Activated T-helper 1 cell treated with anti-CD3 and anti-CD28 coated beads, Interleukin-12 subunit alpha, Interleukin-12 subunit beta, Interleukin-2, Interleukin-4 antibody, amounts not matched to agents 30 ng/mL and 10 ng/mL and 1 ng/mL, durations not matched to agents 14 hours and 24 hours and 36 hours (primary cell): ENCODE data around the gene ATP9B. TPM values are rescaled to one million over a fixed set of nuclear protein-coding genes. Genes with fewer than 3 reads are reported as not detected.
"Not testable (repeated sequence)": the region's sequence is repeated elsewhere in the genome, so short reads cannot be mapped to it uniquely, and the experiment has no call there.

Source experiments
- DNase-seq: peaks from one replicate; pipeline ENCODE4 v3.0.0; 2021; ENCODE audit warnings: low spot score
- H3K27ac Mint-ChIP-seq: one replicate; pipeline ENCODE4 v1.8.0; 2021; ENCODE audit warnings: mild to moderate bottlenecking, mixed read lengths
- H3K27me3 Mint-ChIP-seq: one replicate; pipeline ENCODE4 v1.8.0; 2022; ENCODE audit warnings: mild to moderate bottlenecking, moderate library complexity, mixed read lengths; ENCODE audit not compliant: insufficient read depth
- H3K36me3 Mint-ChIP-seq: one replicate; pipeline ENCODE4 v1.8.0; 2021; ENCODE audit warnings: low read depth, mixed read lengths
- H3K4me1 Mint-ChIP-seq: one replicate; pipeline ENCODE4 v1.8.0; 2021; ENCODE audit warnings: low read depth, mixed read lengths
- H3K4me3 Mint-ChIP-seq: one replicate; pipeline ENCODE4 v1.8.0; 2021; ENCODE audit warnings: mild to moderate bottlenecking, moderate library complexity, mixed read lengths
- H3K9me3 Mint-ChIP-seq: one replicate; pipeline ENCODE4 v1.8.0; 2021; ENCODE audit warnings: mixed read lengths
- intact Hi-C: fragments of 100-400 bp; cut with micrococcal nuclease; formaldehyde crosslinking; loops from one replicate; pipeline ENCODE4 v1.15.1; 2024
- total RNA-seq: library from RNA; stranded (reverse); gene quantifications from 2 replicates; pipeline ENCODE4 v1.2.3, GENCODE V29; 2022

The ATP9B gene
- total RNA-seq, 1 donor from 2014 or later = 26.1 TPM

GRCh38 chr18:79245517-79246001 is 176.4 kb downstream of the ATP9B start:
- H3K4me3 Mint-ChIP-seq = no peak overlapping the region
- H3K27me3 Mint-ChIP-seq = peaks cover 2% of the 10 kb centered on the region
- H3K4me1 Mint-ChIP-seq = peaks cover 13% of the 10 kb centered on the region
- no peak overlapping the region for H3K27ac Mint-ChIP-seq
- H3K9me3 Mint-ChIP-seq = no peaks in the 10 kb centered on the region
- H3K36me3 Mint-ChIP-seq = no peaks in the 10 kb centered on the region
- intact Hi-C loops = loop anchor here (1.0 to 10.0 kb wide), 3 partner anchors 177 to 1341 kb away; partner anchors contain the start of gene ATP9B
- DNase-seq = no peak

- H3K27ac Mint-ChIP-seq = no peak overlapping the region
- H3K9me3 Mint-ChIP-seq = no peaks in the 10 kb centered on the region
- peaks cover 2% of the 10 kb centered on the region for H3K27me3 Mint-ChIP-seq
- H3K4me1 Mint-ChIP-seq = peaks cover 13% of the 10 kb centered on the region
- intact Hi-C loops = loop anchor here (1.0 to 10.0 kb wide), 3 partner anchors 178 to 1342 kb away; partner anchors contain the start of gene ATP9B
- H3K36me3 Mint-ChIP-seq = no peaks in the 10 kb centered on the region
- DNase-seq = peak; percentile 59
- no peak overlapping the region for H3K4me3 Mint-ChIP-seq
These were observed 177.3 kb downstream of the ATP9B start for GRCh38 chr18:79246309-79247108.

GRCh38 chr18:79248495-79249060 is 179.4 kb downstream of the ATP9B start:
- DNase-seq = no peak
- H3K27me3 Mint-ChIP-seq = peaks cover 2% of the 10 kb centered on the region
- H3K36me3 Mint-ChIP-seq = no peaks in the 10 kb centered on the region
- no peak overlapping the region for H3K27ac Mint-ChIP-seq
- intact Hi-C loops = loop anchor here (10.0 kb wide), 1 partner anchor 1344 kb away; no protein-coding TSS in a partner anchor
- H3K9me3 Mint-ChIP-seq = no peaks in the 10 kb centered on the region
- peaks cover 13% of the 10 kb centered on the region for H3K4me1 Mint-ChIP-seq
- no peak overlapping the region for H3K4me3 Mint-ChIP-seq

- no peak for DNase-seq
- intact Hi-C loops = no loop called here
- Mint-ChIP-seq H3K36me3 (no peaks in the 10 kb centered on the region), H3K9me3 (no peaks in the 10 kb centered on the region), H3K27me3 (peaks cover 2% of the 10 kb centered on the region), H3K4me1 (peaks cover 13% of the 10 kb centered on the region), H3K4me3 (no peak overlapping the region), H3K27ac (no peak overlapping the region)
These were observed 181.2 kb downstream of the ATP9B start for GRCh38 chr18:79250301-79250981.

DNA sequence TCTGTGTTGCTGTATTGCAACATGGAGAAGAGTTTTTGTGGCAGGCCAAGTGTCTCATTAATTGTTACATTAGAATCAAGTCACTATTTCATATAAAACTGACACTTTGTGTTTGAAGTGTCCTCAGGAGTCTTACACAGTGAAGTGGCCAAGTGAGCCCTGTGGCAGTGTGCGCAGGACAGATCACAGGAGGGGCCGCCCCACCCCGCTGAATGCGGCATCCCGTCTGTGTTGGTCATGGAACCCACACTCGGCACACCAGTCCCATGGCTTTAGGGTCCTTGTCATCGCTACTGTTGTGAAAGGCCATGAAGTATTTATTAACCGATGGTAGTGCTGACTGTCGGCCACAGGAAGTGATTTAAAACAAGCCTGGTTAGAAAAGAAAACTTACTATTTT is 181.8 kb downstream of the ATP9B start:
- H3K9me3 Mint-ChIP-seq = no peaks in the 10 kb centered on the region
- intact Hi-C loops = no loop called here

DNA sequence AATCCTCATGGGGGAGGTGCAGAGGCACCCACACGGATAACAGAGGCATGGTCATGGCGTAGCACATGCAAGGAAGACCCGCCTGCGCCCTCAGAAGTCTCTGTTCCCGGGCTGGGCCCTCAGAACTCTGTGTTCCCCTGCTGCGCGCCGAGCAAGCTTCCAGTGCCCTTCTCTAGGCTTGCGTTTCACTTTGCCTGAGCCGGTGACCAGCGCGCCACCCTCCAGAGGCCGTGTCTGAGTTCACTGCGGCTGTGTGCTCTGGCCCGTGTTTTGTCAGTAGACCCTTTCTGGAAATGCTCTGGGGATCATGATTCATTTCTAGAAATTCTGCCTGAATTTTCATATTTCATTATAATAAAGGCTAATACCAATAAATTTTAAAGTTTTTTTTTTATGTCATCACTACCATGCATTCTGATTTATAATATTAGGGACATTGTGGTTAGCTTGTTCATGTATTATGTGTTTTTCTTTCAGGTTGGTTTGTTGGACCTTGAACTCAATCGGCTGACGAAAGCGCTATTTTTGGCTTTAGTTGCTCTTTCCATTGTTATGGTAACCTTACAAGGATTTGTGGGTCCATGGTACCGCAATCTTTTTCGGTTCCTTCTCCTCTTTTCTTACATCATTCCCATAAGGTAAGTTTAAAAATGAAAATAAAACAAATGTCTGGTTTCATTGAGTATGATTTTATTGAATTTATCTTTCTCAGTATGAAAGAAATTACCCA is 183.9 kb downstream of the ATP9B start:
- Mint-ChIP-seq H3K27me3 (no peaks in the 10 kb centered on the region), H3K4me3 (no peak overlapping the region), H3K27ac (no peak overlapping the region), H3K36me3 (no peaks in the 10 kb centered on the region), H3K4me1 (peaks cover 5% of the 10 kb centered on the region), H3K9me3 (no peaks in the 10 kb centered on the region)
- no peak for DNase-seq
- intact Hi-C loops = no loop called here

More for the DNA sequence above, 181.8 kb downstream of the ATP9B start:
- H3K27ac Mint-ChIP-seq = no peak overlapping the region
- peaks cover 13% of the 10 kb centered on the region for H3K4me1 Mint-ChIP-seq
- no peaks in the 10 kb centered on the region for H3K36me3 Mint-ChIP-seq
- H3K4me3 Mint-ChIP-seq = no peak overlapping the region
- H3K27me3 Mint-ChIP-seq = peaks cover 2% of the 10 kb centered on the region
- no peak for DNase-seq

DNA sequence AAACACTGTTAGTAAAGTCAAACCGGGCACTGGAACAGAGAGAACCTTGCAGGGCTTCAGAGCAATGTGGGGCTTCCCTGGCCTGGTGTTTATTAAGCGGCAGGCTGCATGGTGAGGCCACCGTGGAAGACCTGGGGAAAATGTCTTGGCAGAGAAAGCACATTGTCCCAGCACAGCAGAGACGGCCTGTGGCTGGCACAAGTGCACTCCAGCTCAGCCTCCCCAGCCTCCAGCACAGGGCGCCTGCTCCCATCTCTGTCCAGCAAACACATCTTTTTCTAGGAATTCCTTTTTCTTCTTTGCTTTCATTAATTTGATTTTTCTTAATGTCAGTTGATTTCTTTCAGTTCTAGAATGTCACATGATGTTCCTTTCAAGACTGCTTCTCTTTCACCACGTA is 188.3 kb downstream of the ATP9B start:
- DNase-seq = no peak
- Mint-ChIP-seq H3K4me3 (no peak overlapping the region), H3K36me3 (no peaks in the 10 kb centered on the region), H3K9me3 (no peaks in the 10 kb centered on the region), H3K4me1 (no peaks in the 10 kb centered on the region), H3K27ac (no peak overlapping the region), H3K27me3 (no peaks in the 10 kb centered on the region)
- intact Hi-C loops = no loop called here

GRCh38 chr18:79258447-79258846 is 189.3 kb downstream of the ATP9B start:
- no peak overlapping the region for H3K27ac Mint-ChIP-seq
- no peaks in the 10 kb centered on the region for H3K36me3 Mint-ChIP-seq
- no peak overlapping the region for H3K4me3 Mint-ChIP-seq
- no peak for DNase-seq
- no peaks in the 10 kb centered on the region for H3K4me1 Mint-ChIP-seq
- no peaks in the 10 kb centered on the region for H3K27me3 Mint-ChIP-seq
- intact Hi-C loops = no loop called here
- no peaks in the 10 kb centered on the region for H3K9me3 Mint-ChIP-seq

- DNase-seq = no peak
- Mint-ChIP-seq H3K9me3 (no peaks in the 10 kb centered on the region), H3K27ac (no peak overlapping the region), H3K27me3 (no peaks in the 10 kb centered on the region), H3K36me3 (no peaks in the 10 kb centered on the region), H3K4me3 (no peak overlapping the region), H3K4me1 (no peaks in the 10 kb centered on the region)
- intact Hi-C loops = no loop called here
These were observed 190.0 kb downstream of the ATP9B start for GRCh38 chr18:79259218-79259617.

DNA sequence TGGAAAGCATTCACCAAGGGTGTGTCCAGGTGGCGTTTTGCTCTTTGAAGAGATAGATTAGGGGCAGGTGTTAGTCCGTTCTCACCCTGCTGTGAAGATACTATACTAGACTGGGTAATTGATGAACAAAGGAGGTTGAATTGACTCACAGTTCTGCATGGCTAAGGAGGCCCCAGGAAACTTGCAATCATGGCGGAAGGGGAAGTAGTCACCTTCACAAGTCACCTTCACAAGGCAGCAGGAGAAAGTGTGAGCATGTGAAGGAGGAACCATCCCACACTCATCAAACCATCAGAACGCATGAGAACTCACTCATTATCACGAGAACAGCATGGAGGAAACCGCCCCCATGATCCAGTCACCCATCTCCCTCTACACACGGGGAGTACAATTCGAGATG is 190.8 kb downstream of the ATP9B start:
- intact Hi-C loops = no loop called here
- Mint-ChIP-seq H3K27me3 (no peaks in the 10 kb centered on the region), H3K9me3 (peaks cover 3% of the 10 kb centered on the region), H3K27ac (no peak overlapping the region), H3K4me1 (no peaks in the 10 kb centered on the region), H3K4me3 (no peak overlapping the region), H3K36me3 (no peaks in the 10 kb centered on the region)
- no peak for DNase-seq

DNA sequence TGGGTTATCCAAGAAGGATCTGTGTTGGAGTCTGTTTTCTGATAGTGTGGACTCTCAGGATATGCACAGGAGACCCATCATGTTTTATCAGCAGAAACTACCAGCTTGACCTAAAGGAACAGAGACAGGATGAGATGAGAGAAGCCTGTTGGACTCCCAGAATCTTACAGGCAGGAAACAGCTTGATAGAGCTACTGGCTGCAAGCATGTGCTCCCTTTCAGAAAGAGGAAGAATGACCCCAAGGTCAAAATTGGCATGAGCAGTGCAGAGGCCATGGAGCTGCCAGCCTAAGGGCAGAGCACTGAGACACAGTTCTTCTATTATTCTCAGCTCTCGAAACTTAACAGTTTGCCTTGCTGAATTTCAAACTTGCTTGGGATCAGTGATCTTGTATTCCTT is 191.3 kb downstream of the ATP9B start:
- no peaks in the 10 kb centered on the region for H3K36me3 Mint-ChIP-seq

DNA sequence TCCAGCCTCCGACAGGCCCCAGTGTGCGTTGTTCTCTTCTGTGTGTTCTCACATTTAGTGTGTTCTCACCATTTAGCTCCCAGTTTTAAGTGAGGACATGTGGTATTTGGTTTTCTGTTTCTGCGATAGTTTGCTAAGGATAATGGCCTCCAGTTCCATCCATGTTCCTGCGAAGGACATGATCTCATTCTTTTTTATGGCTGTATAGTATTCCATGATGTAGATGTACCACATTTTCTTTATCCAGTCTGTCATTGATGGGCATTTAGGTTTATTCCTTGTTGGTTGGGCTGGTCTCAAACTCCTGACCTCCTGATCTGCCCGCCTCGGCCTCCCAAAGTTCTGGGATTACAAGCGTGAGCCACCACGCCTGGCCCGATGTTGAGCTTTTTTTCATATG is 195.9 kb downstream of the ATP9B start:
- DNase-seq, H3K4me3 Mint-ChIP-seq, H3K27ac Mint-ChIP-seq, H3K36me3 Mint-ChIP-seq, H3K4me1 Mint-ChIP-seq, intact Hi-C loops, H3K27me3 Mint-ChIP-seq: not testable (repeated sequence)
- peaks cover 10% of the 10 kb centered on the region for H3K9me3 Mint-ChIP-seq

More for the DNA sequence above, 191.3 kb downstream of the ATP9B start:
- Mint-ChIP-seq H3K4me3 (no peak overlapping the region), H3K27me3 (no peaks in the 10 kb centered on the region), H3K4me1 (no peaks in the 10 kb centered on the region), H3K27ac (no peak overlapping the region), H3K9me3 (peaks cover 7% of the 10 kb centered on the region)
- intact Hi-C loops = no loop called here
- no peak for DNase-seq
